GM23338 (cell line): ENCODE data around the gene SEPTIN3. TPM values are rescaled to one million over a fixed set of nuclear protein-coding genes. Genes with fewer than 3 reads are reported as not detected.
A peak's percentile ranks its signal among the peaks of the same experiment; 100 is the strongest.

Experiments used
- ATAC-seq: fragments of 200-7000 bp; cut with Tn5 transposase; 3 replicates; pipeline ENCODE4 v1.9.1; 2020
- DNase-seq: peaks from one replicate; pipeline ENCODE4 v3.0.0-alpha.2; 2015; ENCODE audit warnings: low spot score
- H2AFZ ChIP-seq: fragments of 200-600 bp; sonication (generic); 2 replicates; pipeline ENCODE4 v1.8.0; 2016; ENCODE audit warnings: antibody characterized with exemption, mild to moderate bottlenecking, moderate library complexity
- H3F3A ChIP-seq: fragments of 200-600 bp; sonication (generic); replicated peaks from 2 replicates; pipeline ENCODE4 v1.8.0; 2017; ENCODE audit warnings: antibody characterized with exemption, mixed run types, low read depth
- H3K27ac ChIP-seq: fragments of 200-600 bp; sonication (generic); 2 replicates; pipeline ENCODE4 v1.6.1; 2016; ENCODE audit warnings: low read depth
- H3K27me3 ChIP-seq: fragments of 200-600 bp; sonication (generic); 2 replicates; pipeline ENCODE4 v1.8.0; 2016; ENCODE audit warnings: mild to moderate bottlenecking, mixed run types, moderate library complexity; ENCODE audit not compliant: insufficient read depth
- H3K36me3 ChIP-seq: fragments of 200-600 bp; sonication (generic); 2 replicates; pipeline ENCODE4 v1.8.0; 2016; ENCODE audit warnings: mild to moderate bottlenecking; ENCODE audit not compliant: insufficient read depth
- H3K4me1 ChIP-seq: fragments of 200-600 bp; sonication (generic); 2 replicates; pipeline ENCODE4 v1.8.0; 2016; ENCODE audit warnings: mild to moderate bottlenecking, moderate library complexity; ENCODE audit not compliant: insufficient read depth
- H3K4me2 ChIP-seq: fragments of 200-600 bp; sonication (generic); 2 replicates; pipeline ENCODE4 v1.7.1; 2017; ENCODE audit warnings: mixed run types
- H3K4me3 ChIP-seq: fragments of 200-600 bp; sonication (generic); 2 replicates; pipeline ENCODE4 v1.6.1; 2016; ENCODE audit warnings: mixed run types
- H3K79me2 ChIP-seq: fragments of 200-600 bp; sonication (generic); replicated peaks from 2 replicates; pipeline ENCODE4 v1.8.0; 2017; ENCODE audit warnings: mild to moderate bottlenecking; ENCODE audit not compliant: insufficient read depth
- H3K9me2 ChIP-seq: fragments of 200-600 bp; sonication (generic); 2 replicates; pipeline ENCODE4 v1.8.0; 2017; ENCODE audit not compliant: insufficient read depth
- H4K20me1 ChIP-seq: fragments of 200-600 bp; sonication (generic); replicated peaks from 2 replicates; pipeline ENCODE4 v1.8.0; 2017; ENCODE audit warnings: mild to moderate bottlenecking; ENCODE audit not compliant: insufficient read depth
- H3K27ac Mint-ChIP-seq: 2 replicates; pipeline ENCODE4 v1.8.0; 2020; ENCODE audit warnings: inconsistent platforms, mild to moderate bottlenecking, moderate library complexity, mixed read lengths
- H3K27me3 Mint-ChIP-seq: 3 replicates; pipeline ENCODE4 v1.8.0; 2022; ENCODE audit warnings: low read depth, mild to moderate bottlenecking, moderate library complexity, mixed read lengths, inconsistent platforms; ENCODE audit not compliant: insufficient read depth, poor library complexity
- H3K36me3 Mint-ChIP-seq: 3 replicates; pipeline ENCODE4 v1.8.0; 2021; ENCODE audit warnings: low read depth, mild to moderate bottlenecking, inconsistent platforms, moderate library complexity, mixed read lengths
- H3K4me1 Mint-ChIP-seq: 3 replicates; pipeline ENCODE4 v1.8.0; 2020; ENCODE audit warnings: mild to moderate bottlenecking, inconsistent platforms, mixed read lengths
- H3K4me3 Mint-ChIP-seq: 3 replicates; pipeline ENCODE4 v1.8.0; 2021; ENCODE audit warnings: moderate library complexity, mild to moderate bottlenecking, inconsistent platforms, mixed read lengths
- H3K9me3 Mint-ChIP-seq: 3 replicates; pipeline ENCODE4 v1.8.0; 2020; ENCODE audit warnings: moderate library complexity, mild to moderate bottlenecking, inconsistent platforms, mixed read lengths
- CREB1 ChIP-seq: fragments of 250-450 bp; sonication (Bioruptor Pico); IDR thresholded peaks from 2 replicates; pipeline ENCODE4 v1.5.0; 2020; ENCODE audit warnings: low read depth, mild to moderate bottlenecking, moderate library complexity
- EZH2phosphoT487 ChIP-seq: fragments of 200-600 bp; sonication (generic); IDR thresholded peaks from one replicate; pipeline ENCODE4 v1.8.1; 2018; ENCODE audit warnings: antibody characterized with exemption; ENCODE audit not compliant: unreplicated experiment
- NANOG ChIP-seq: IDR thresholded peaks from 2 replicates; pipeline ENCODE4 v1.6.1; 2016; ENCODE audit warnings: antibody characterized with exemption, borderline replicate concordance
- STAT1 ChIP-seq: IDR thresholded peaks from one replicate; pipeline ENCODE4 v1.6.1; 2016; ENCODE audit warnings: antibody characterized with exemption; ENCODE audit not compliant: unreplicated experiment
- ZNF331 ChIP-seq: fragments of 250-450 bp; sonication (Bioruptor Pico); IDR thresholded peaks from 2 replicates; pipeline ENCODE4 v1.5.0; 2020; ENCODE audit warnings: low read depth, mild to moderate bottlenecking, moderate library complexity
- polyA plus RNA-seq: library from polyadenylated mRNA; unstranded; fragments of >200 nt; fragmentation: Nextera tagmentation; extraction: Ambion mirVana; gene quantifications from 2 replicates; pipeline ENCODE4 v1.2.1, GENCODE V29; 2016
- total RNA-seq: library from RNA; depleted of rRNA; stranded (reverse); fragments of >200 nt; shearing (Covaris generic); gene quantifications from 2 replicates; pipeline ENCODE4 v1.2.3, GENCODE V29; 2014
- TF ChIP-seq, protein P1 (sequence below): IDR thresholded peaks from 2 replicates; pipeline ENCODE4 v1.6.1; 2016; ENCODE audit warnings: antibody characterized with exemption
- TF ChIP-seq, protein P2 (sequence below): IDR thresholded peaks from one replicate; pipeline ENCODE4 v1.6.1; 2018; ENCODE audit warnings: antibody characterized with exemption; ENCODE audit not compliant: unreplicated experiment

SEPTIN3 gene
- total and polyA plus RNA-seq, 2 experiments from 2014 or later: 16.4 to 28.4 TPM

DNA sequence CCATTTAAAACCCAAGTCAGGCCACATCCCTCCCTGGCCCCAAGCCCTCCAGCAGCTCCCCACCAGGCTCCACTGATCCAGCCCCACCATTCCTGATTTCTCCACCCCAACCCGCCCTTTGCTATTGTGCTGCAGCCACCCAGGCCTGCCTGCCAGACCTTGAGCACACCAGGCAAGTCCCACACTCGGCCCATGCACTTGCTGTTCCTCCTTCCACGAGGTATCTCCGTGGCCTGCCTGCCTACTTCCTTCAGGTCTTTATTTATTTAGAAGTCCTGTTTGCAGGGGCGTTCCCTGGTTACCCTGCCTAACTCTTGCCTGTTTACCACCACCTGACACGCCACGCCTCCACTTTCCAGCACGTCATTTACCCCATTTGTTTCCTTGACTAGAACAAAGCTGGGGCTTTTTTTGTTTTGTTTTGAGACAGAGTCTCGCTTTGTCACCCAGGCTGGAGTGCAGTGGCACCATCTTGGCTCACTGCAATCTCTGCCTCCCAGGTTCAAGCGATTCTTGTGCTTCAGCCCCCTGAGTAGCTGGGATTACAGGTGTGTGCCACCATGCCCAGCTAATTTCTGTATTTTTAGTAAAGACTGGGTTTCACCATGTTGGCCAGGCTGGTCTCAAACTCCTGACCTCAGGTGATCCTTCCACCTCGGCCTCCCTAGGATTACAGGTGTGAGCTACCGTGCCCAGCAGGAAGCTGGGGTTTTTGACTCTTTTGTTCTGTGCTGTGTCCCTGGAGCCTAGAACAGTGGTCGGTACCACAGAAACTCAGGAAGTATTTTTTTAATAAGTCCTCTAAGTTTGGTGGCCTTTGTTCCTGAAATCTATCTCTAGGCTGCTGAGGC lies 29.0 kb upstream of the SEPTIN3 start (continued):
- no peak for TF ChIP-seq STAT1
- no peak for TF ChIP-seq CREB1 (CRISPR knock-in tag)
- no peak for TF ChIP-seq EZH2phosphoT487
- no peak for TF ChIP-seq ZNF331
- TF ChIP-seq, protein P1, sequence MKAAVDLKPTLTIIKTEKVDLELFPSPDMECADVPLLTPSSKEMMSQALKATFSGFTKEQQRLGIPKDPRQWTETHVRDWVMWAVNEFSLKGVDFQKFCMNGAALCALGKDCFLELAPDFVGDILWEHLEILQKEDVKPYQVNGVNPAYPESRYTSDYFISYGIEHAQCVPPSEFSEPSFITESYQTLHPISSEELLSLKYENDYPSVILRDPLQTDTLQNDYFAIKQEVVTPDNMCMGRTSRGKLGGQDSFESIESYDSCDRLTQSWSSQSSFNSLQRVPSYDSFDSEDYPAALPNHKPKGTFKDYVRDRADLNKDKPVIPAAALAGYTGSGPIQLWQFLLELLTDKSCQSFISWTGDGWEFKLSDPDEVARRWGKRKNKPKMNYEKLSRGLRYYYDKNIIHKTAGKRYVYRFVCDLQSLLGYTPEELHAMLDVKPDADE: no peak
- TF ChIP-seq, protein P2, sequence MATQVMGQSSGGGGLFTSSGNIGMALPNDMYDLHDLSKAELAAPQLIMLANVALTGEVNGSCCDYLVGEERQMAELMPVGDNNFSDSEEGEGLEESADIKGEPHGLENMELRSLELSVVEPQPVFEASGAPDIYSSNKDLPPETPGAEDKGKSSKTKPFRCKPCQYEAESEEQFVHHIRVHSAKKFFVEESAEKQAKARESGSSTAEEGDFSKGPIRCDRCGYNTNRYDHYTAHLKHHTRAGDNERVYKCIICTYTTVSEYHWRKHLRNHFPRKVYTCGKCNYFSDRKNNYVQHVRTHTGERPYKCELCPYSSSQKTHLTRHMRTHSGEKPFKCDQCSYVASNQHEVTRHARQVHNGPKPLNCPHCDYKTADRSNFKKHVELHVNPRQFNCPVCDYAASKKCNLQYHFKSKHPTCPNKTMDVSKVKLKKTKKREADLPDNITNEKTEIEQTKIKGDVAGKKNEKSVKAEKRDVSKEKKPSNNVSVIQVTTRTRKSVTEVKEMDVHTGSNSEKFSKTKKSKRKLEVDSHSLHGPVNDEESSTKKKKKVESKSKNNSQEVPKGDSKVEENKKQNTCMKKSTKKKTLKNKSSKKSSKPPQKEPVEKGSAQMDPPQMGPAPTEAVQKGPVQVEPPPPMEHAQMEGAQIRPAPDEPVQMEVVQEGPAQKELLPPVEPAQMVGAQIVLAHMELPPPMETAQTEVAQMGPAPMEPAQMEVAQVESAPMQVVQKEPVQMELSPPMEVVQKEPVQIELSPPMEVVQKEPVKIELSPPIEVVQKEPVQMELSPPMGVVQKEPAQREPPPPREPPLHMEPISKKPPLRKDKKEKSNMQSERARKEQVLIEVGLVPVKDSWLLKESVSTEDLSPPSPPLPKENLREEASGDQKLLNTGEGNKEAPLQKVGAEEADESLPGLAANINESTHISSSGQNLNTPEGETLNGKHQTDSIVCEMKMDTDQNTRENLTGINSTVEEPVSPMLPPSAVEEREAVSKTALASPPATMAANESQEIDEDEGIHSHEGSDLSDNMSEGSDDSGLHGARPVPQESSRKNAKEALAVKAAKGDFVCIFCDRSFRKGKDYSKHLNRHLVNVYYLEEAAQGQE: no peak
- no peak for TF ChIP-seq NANOG

DNA sequence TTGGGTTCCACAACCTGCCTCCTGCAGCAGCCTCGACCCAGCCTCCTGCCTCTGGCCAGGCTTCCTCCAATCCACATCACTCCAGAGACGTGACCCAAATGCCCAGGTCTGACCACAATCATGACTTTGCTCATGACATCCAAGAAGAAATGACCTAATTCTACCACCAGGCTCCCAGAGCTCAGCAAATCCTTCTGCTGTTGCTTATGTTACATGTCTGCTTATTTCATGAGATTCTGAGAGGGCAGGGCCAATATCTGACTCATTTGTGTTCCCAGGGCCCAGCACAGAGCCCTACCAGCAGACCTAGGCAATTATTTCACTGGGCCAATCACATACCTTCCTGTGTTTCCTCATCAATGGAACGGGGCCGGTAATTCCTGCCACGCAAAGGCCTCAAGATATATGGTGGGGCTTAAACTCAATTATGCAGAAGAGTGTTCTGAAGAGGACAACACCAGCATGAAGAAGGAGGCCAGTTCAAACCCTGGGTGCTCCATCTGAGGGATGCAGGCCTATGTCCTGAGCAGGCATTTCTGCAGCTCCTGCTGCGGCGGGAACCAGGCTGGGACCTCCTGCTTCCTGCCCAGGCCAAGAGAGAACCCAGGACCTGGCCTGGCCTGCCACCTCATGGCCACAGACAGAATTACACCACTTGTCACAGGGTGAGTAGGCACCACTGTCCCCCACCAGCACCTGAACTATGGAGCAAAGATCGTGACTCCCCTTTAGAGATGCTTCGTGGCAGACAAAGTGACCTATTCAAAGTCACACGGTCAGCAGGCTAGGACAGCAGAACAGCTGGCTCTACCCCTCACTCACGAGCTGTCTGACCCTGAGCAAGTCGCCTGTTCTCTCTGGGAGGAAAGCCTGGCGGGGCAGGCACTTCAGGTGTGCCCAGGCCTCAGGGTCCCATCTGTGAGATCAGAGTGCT lies 28.1 kb upstream of the SEPTIN3 start:
- no peaks in the 10 kb centered on the region for H3K27me3 ChIP-seq
- H3K4me3 Mint-ChIP-seq: no peak overlapping the region
- H2AFZ ChIP-seq: no peak overlapping the region
- peaks cover 85% of the 10 kb centered on the region for H3K36me3 Mint-ChIP-seq
- DNase-seq (peak; percentile 90), ATAC-seq (peak; percentile 89)
- H3K9me2 ChIP-seq: no peaks in the 10 kb centered on the region
- H3F3A ChIP-seq: peaks cover 36% of the 10 kb centered on the region
- peaks cover 34% of the 10 kb centered on the region for H4K20me1 ChIP-seq
- no peak overlapping the region for H3K4me3 ChIP-seq
- H3K27me3 Mint-ChIP-seq: peaks cover 13% of the 10 kb centered on the region
- peaks cover 19% of the 10 kb centered on the region for H3K4me1 Mint-ChIP-seq
- no peaks in the 10 kb centered on the region for H3K9me3 Mint-ChIP-seq
- peaks cover 10% of the 10 kb centered on the region for H3K79me2 ChIP-seq
- H3K27ac ChIP-seq: 0 out of 2 replicates have a peak overlapping the region, but pooled peaks have one; percentile 32
- H3K4me1 ChIP-seq: peaks cover 23% of the 10 kb centered on the region
- no peak overlapping the region; the same call in none of the 2 replicates for H3K27ac Mint-ChIP-seq
- peaks cover 14% of the 10 kb centered on the region; the same call in 1 of the 2 replicates for H3K36me3 ChIP-seq
- no peak overlapping the region for H3K4me2 ChIP-seq
- TF ChIP-seq, protein P2: no peak
